Fibroblast of mammary gland (primary cell): ENCODE results near the gene OR51B2.
"Not testable (repeated sequence)": the region's sequence is repeated elsewhere in the genome, so short reads cannot be mapped to it uniquely, and the experiment has no call there.

Source experiments
- DNase-seq: peaks from one replicate; pipeline ENCODE4 v3.0.0-alpha.2; 2010; ENCODE audit warnings: low read depth
- H3K4me3 ChIP-seq: 2 replicates; pipeline ENCODE4 v1.5.1; 2011; ENCODE audit warnings: low read depth, mild to moderate bottlenecking, low read length, moderate library complexity; ENCODE audit not compliant: control insufficient read depth
- CTCF ChIP-seq: conservative IDR thresholded peaks from 2 replicates; pipeline ENCODE4 v1.5.1; 2011; ENCODE audit warnings: low read depth, low read length, inconsistent platforms; ENCODE audit not compliant: control insufficient read depth, insufficient read depth

Gene OR51B2, protein sequence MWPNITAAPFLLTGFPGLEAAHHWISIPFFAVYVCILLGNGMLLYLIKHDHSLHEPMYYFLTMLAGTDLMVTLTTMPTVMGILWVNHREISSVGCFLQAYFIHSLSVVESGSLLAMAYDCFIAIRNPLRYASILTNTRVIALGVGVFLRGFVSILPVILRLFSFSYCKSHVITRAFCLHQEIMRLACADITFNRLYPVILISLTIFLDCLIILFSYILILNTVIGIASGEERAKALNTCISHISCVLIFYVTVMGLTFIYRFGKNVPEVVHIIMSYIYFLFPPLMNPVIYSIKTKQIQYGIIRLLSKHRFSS

DNA sequence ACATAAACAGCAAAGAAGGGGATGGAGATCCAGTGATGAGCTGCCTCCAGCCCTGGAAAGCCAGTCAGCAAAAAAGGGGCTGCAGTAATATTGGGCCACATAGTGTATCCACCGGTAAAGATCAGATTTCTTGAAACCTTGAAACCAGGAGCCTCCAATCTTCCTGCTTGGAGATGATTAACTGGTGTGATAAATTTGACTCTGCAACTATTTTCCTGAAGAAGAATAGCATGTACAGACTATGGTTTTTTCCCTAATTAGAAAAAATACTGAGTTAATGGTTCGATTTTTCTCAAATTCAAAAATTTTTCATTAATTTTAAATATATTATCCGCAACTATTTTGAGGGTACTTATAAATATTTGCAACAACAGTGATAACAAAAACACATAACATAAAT is at the start of gene OR51B2:
Gene OR51B2, minus strand, starts transcription at position 101 of the 400 bp plus-strand sequence. Its CDS starts 0 bp downstream, at position 101.
- no peak for TF ChIP-seq CTCF
- H3K4me3 ChIP-seq = no peak within 1 kb of the TSS
- no peak for DNase-seq

DNA sequence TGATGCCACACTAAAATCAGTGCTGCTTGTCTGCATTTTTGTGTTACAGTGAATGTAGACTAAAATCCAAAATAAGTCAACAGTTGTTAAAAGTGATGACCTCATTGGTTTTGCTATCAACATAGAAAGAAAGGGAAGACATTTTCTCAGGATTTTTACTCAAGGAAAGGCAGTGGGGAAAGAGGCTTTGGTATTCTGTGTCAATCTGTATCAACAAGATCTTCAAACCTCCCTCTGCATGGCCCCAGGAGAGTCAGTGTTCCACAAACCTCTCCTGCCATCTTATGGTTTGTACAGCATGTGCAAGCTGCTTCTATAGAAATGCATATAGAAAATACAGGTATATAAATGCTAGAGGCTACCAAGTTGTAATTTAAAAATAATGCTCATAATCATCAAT is 45.7 kb upstream of the OR51B2 start:
- peak; percentile 57 for DNase-seq
- TF ChIP-seq CTCF = peak; percentile 41
- no peak overlapping the region for H3K4me3 ChIP-seq

GRCh38 chr11:5368502-5369043 is 44.5 kb upstream of the OR51B2 start:
- no peak overlapping the region for H3K4me3 ChIP-seq
- DNase-seq = no peak
- no peak for TF ChIP-seq CTCF

- no peak for TF ChIP-seq CTCF
- H3K4me3 ChIP-seq = no peak overlapping the region
- DNase-seq = peak; percentile 43
These were observed 43.5 kb upstream of the OR51B2 start for GRCh38 chr11:5367448-5368074.

DNA sequence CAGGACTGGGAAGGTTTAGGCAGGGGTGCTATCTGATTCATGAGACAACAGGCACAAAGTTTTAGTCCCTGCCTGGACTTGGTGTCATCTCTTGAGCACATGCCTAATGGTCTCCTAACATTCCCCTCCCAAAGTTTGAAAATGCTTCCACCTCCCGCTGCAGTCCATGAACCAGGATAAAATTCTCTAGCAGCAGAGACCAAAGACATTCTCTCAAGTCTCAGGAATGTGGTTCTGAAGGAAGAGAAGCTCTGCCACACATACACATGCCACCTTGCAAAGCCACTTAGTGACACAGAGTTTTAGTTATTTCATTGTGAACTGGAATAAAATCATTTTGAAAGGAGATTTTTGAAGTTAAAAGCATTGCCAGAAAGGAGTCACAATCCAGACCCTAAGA is 42.8 kb upstream of the OR51B2 start:
- no peak for DNase-seq
- no peak for TF ChIP-seq CTCF
- H3K4me3 ChIP-seq = no peak overlapping the region

- not testable (repeated sequence) for H3K4me3 ChIP-seq, DNase-seq
These were observed 42.3 kb upstream of the OR51B2 start for GRCh38 chr11:5366365-5366764.

DNA sequence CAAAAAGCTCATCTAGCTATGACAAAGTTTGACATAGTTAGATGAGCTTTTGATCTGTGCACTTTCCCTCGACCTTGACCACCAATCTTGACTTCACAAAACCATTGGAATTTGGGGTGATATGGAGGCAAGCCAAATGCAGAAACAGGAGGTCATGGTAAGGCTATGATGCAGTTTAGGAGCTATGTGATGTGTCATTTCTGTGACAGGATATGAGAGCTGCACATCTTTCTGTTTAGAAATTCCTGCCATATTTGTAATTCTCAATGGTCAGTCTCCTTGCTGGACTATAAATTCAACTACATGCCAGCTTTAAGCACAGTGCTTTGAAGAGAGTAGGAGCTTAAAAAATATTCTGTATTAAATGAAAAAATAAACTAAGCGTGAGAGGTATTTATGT is 40.1 kb upstream of the OR51B2 start:
- peak; percentile 73 for DNase-seq

More for the DNA sequence above, 40.1 kb upstream of the OR51B2 start:
- H3K4me3 ChIP-seq = no peak overlapping the region
- no peak for TF ChIP-seq CTCF
